Spleen (tissue), 11 donors: ENCODE data around the gene STK40. TPM values are rescaled to one million over a fixed set of nuclear protein-coding genes. Genes with fewer than 3 reads are reported as not detected.

ENCODE experiments used
- DNase-seq: peaks from one replicate; pipeline ENCODE4 v3.0.0-alpha.2; 2020
- H3K27ac ChIP-seq, 8 donors: fragments of 200-600 bp; sonication (generic) in 7 of 8; 1 replicate in 4 of 8; 2 replicates in 4 of 8; pipeline versions ENCODE4 v1.5.0 to v1.8.0; 2016 to 2021; ENCODE audit warnings: inconsistent platforms in 4 of 8, mild to moderate bottlenecking in 4 of 8, moderate library complexity in 1 of 8
- H3K27me3 ChIP-seq, 7 donors: fragments of 200-600 bp; sonication (generic) in 6 of 7; replicated peaks in 1 of 7; 1 replicate in 4 of 7; 2 replicates in 3 of 7; pipeline versions ENCODE4 v1.5.0 to v1.8.0; 2016 to 2021; ENCODE audit warnings: inconsistent platforms in 3 of 7, mild to moderate bottlenecking in 1 of 7
- H3K36me3 ChIP-seq, 6 donors: fragments of 200-600 bp; sonication (generic) in 5 of 6; 1 replicate in 4 of 6; 2 replicates in 2 of 6; pipeline versions ENCODE4 v1.5.0 to v1.8.0; 2016 to 2021; ENCODE audit warnings: inconsistent platforms in 2 of 6
- H3K4me1 ChIP-seq, 6 donors: fragments of 200-600 bp; sonication (generic) in 5 of 6; 1 replicate in 3 of 6; 2 replicates in 3 of 6; pipeline versions ENCODE4 v1.5.0 to v1.8.0; 2016 to 2021; ENCODE audit warnings: inconsistent platforms in 3 of 6
- H3K4me3 ChIP-seq, 8 donors: fragments of 200-600 bp; sonication (generic) in 7 of 8; 1 replicate in 4 of 8; 2 replicates in 4 of 8; pipeline versions ENCODE4 v1.5.0 to v1.8.0; 2016 to 2021; ENCODE audit warnings: inconsistent platforms in 4 of 8, mild to moderate bottlenecking in 4 of 8, moderate library complexity in 2 of 8
- H3K9me3 ChIP-seq, 8 donors: fragments of 200-600 bp; sonication (generic) in 7 of 8; 1 replicate in 4 of 8; 2 replicates in 4 of 8; pipeline versions ENCODE4 v1.5.0 to v1.8.0; 2016 to 2021; ENCODE audit warnings: inconsistent platforms in 4 of 8
- POLR2A ChIP-seq, 3 donors: fragments of 450-650 bp; IDR thresholded peaks; one replicate each; pipeline ENCODE4 v1.5.1; 2017; ENCODE audit warnings: antibody characterized with exemption in 3 of 3, mild to moderate bottlenecking in 1 of 3
- POLR2AphosphoS5 ChIP-seq, 3 donors: sonication (generic); formaldehyde crosslinking; IDR thresholded peaks; one replicate each; pipeline ENCODE4 v1.5.1; 2017; ENCODE audit warnings: antibody characterized with exemption in 3 of 3
- WGBS, 5 donors: extraction: QIAGEN DNeasy Blood & Tissue Kit in 3 of 5; methylation state at CpG; one replicate each; pipeline versions ENCODE4 v1.1.5 to v1.1.7; 2013 to 2018; 5-methylcytosine and 5-hydroxymethylcytosine counted together
- intact Hi-C: fragments of 100-400 bp; cut with DNase I; formaldehyde crosslinking; loops from one replicate; pipeline ENCODE4 v1.15.0; 2023; ENCODE audit warnings: low total_unique reads
- polyA plus RNA-seq, 3 donors: library from polyadenylated mRNA; stranded (reverse); fragments of 200-250 nt; gene quantifications; one replicate each; pipeline ENCODE4 v1.2.1, GENCODE V29; 2013
- total RNA-seq, 7 donors: library from RNA; depleted of rRNA in 3 of 7; stranded (reverse); fragments of >200 nt in 3 of 7; fragmentation: NEBNext Ultra II Directional in 4 of 7; extraction: Animal tissue kit (Norgen Biotek cat#: 25700) in 4 of 7; gene quantifications; one replicate each; pipeline versions ENCODE4 v1.1.0 to v1.2.1, GENCODE V29; 2016 to 2021
- TF ChIP-seq, protein P1 (sequence below), 11 experiments: fragments of 200-600 bp in 7 of 11; fragments of 450-650 bp in 4 of 11; sonication (generic) in 4 of 11; IDR thresholded peaks in 8 of 11; conservative IDR thresholded peaks in 3 of 11; 1 replicate in 7 of 11; 2 replicates in 4 of 11; pipeline versions ENCODE4 v1.4.0 to v1.8.0; 2016 to 2021; ENCODE audit warnings: antibody characterized with exemption in 11 of 11, inconsistent platforms in 4 of 11, mild to moderate bottlenecking in 1 of 11
- donor health status: healthy with polysubstance abuse.
- donor health status: DM: no; HTN: no; CAD: no; lungs with moderate emphysema.
- donor health status: DM: no; HTN: no; CAD: no.
- donor health status: Bipolar disorder and iron deficiency.
- donor health status: healthy.
- donor health status: DM: no; HTN: no; CAD: no.
- donor health status: DM: yes; HTN: yes; CAD: no.

The STK40 gene
- total and polyA plus RNA-seq, 10 donors, result 13.7 to 79.2 (median 48.9) TPM

DNA sequence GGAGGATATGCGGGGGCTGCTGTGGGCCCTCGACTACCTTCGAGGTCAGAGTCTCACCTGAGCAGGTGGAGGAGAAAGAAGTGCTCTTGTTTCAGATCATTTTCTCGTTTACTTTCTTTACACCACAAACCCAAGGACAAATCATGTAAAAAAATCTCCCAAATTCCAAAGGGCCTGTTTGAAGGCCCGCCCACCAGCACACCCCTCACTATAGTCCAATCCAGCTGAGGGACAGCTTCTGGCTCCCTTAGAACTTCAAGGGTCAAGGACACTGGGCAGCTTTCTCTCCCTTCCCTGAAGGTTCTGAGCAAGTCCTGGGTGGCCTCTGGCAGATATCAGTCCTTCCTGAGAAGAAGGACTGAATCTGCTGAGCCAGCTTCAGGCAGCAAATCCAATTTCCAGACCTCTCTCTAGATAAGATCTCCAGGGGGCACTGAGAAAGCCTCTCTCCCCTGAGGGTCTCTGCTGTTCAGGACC is 5.5 kb downstream of the STK40 start:
- peak overlapping the region in 7 of 8 donors; percentile 5 to 97 (median 41) for H3K27ac ChIP-seq
- no peak for TF ChIP-seq POLR2A (IDR thresholded peaks at IDR 0.05)
- no peak for TF ChIP-seq POLR2AphosphoS5 (IDR thresholded peaks at IDR 0.05)
- TF ChIP-seq, protein P1, sequence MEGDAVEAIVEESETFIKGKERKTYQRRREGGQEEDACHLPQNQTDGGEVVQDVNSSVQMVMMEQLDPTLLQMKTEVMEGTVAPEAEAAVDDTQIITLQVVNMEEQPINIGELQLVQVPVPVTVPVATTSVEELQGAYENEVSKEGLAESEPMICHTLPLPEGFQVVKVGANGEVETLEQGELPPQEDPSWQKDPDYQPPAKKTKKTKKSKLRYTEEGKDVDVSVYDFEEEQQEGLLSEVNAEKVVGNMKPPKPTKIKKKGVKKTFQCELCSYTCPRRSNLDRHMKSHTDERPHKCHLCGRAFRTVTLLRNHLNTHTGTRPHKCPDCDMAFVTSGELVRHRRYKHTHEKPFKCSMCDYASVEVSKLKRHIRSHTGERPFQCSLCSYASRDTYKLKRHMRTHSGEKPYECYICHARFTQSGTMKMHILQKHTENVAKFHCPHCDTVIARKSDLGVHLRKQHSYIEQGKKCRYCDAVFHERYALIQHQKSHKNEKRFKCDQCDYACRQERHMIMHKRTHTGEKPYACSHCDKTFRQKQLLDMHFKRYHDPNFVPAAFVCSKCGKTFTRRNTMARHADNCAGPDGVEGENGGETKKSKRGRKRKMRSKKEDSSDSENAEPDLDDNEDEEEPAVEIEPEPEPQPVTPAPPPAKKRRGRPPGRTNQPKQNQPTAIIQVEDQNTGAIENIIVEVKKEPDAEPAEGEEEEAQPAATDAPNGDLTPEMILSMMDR (IDR thresholded peaks at IDR 0.05 in 8 of 11, conservative IDR thresholded peaks at IDR 0.05 in 3 of 11), result no peak
- H3K36me3 ChIP-seq, result peaks cover 0 to 34% (median 0%) of the 10 kb centered on the region in 6 donors
- intact Hi-C loops, result no loop called here
- 73 to 82% (median 73%) methylated on average over 5 of the region's 5 CpGs for WGBS, 5 donors
- peaks cover 57 to 100% (median 88%) of the 10 kb centered on the region in 6 donors for H3K4me1 ChIP-seq
- no peak overlapping the region for H3K4me3 ChIP-seq
- H3K9me3 ChIP-seq, result no peaks in the 10 kb centered on the region
- DNase-seq, result peak; percentile 25
- no peaks in the 10 kb centered on the region for H3K27me3 ChIP-seq

DNA sequence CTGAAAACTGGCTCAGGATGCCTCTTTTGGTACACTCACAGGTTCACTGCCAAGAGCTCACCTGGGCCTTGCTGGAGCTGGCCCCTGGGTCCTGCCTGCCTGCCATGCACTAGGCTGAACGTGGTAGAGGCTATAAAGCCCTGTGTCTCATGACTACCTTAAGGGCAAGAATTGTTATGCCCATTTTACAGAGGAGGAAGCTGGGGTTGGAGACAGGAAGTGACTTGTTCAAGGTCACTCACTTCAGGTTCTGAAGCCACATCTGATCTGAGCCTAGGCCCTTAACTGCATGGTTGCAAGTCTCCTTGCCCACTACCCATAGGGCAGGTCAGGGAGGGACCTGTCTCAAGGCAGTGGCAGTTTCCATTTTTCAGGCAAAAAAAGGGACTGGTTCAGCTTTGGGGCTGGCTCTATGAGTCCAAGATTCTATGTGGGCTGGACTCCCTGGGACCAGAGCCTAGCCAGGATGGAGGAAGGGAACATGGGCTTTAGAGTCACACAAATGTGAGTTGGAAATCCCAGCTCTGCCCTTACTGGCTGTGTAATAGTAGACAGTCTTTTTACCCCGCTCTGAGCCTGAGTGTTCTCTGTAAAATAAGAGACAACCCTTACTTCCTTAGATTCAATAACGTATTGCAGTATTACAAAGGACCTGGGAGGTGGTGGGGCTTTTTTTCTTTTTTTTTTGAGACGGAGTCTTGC is 7.8 kb downstream of the STK40 start:
- H3K36me3 ChIP-seq, result peaks cover 0 to 36% (median 0%) of the 10 kb centered on the region in 6 donors
- H3K27ac ChIP-seq, result peak overlapping the region; percentile 46 to 97 (median 74)
- H3K9me3 ChIP-seq, result no peaks in the 10 kb centered on the region
- no peaks in the 10 kb centered on the region for H3K27me3 ChIP-seq
- 61 to 78% (median 72%) methylated on average over 4 of the region's 4 CpGs for WGBS, 5 donors
- DNase-seq, result no peak
- TF ChIP-seq, protein P1 (IDR thresholded peaks at IDR 0.05 in 8 of 11, conservative IDR thresholded peaks at IDR 0.05 in 3 of 11), result no peak
- TF ChIP-seq POLR2AphosphoS5 (IDR thresholded peaks at IDR 0.05), result peak in 1 of 3 donors; percentile 20
- peaks cover 62 to 100% (median 91%) of the 10 kb centered on the region in 6 donors for H3K4me1 ChIP-seq
- H3K4me3 ChIP-seq, result peak overlapping the region in 1 of 8 donors; percentile 33
- intact Hi-C loops, result no loop called here

DNA sequence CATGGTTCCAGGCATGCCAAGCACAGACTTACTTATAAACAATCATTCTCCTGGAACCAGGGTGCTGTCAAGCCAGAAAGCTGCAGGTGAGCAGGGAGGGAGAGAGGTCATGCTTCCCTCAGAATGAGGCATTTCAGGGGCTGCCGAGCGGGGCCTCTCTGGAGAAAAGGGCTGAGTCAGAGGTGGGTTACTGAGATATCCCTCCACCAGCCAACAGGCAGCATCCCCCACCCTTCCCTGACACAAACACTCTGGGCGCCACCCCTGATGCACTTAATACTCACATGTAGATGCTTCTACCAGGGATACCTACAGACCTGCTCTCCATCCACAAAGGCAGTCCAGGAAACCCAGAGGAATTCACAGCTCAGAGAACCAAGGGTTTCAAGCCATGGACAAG is 13.1 kb downstream of the STK40 start:
- WGBS, 5 donors, result 69 to 80% (median 73%) methylated on average over 3 of the region's 3 CpGs
- peaks cover 70 to 100% (median 96%) of the 10 kb centered on the region in 6 donors for H3K4me1 ChIP-seq
- H3K36me3 ChIP-seq, result peaks cover 0 to 30% (median 1%) of the 10 kb centered on the region in 6 donors
- DNase-seq, result no peak
- H3K9me3 ChIP-seq, result no peaks in the 10 kb centered on the region
- intact Hi-C loops, result no loop called here
- H3K4me3 ChIP-seq, result peak overlapping the region in 1 of 8 donors; percentile 67
- TF ChIP-seq POLR2A (IDR thresholded peaks at IDR 0.05), result no peak
- no peak for TF ChIP-seq POLR2AphosphoS5 (IDR thresholded peaks at IDR 0.05)
- TF ChIP-seq, protein P1 (IDR thresholded peaks at IDR 0.05 in 8 of 11, conservative IDR thresholded peaks at IDR 0.05 in 3 of 11), result no peak
- no peaks in the 10 kb centered on the region for H3K27me3 ChIP-seq
- peak overlapping the region; percentile 89 to 97 (median 95) for H3K27ac ChIP-seq
